Measurements from ENCODE around the gene ACP7.
"Not testable (repeated sequence)": the region's sequence is repeated elsewhere in the genome, so short reads cannot be mapped to it uniquely, and the experiment has no call there.

ACP7 gene

GRCh38 chr19:39110263-39110967 lies 26.2 kb downstream of the ACP7 start:
- no peak for DNase-seq (ENCODE audit: low read depth)

- no peak for DNase-seq (ENCODE audit: low read depth)
Observed at GRCh38 chr19:39111593-39112199, 27.5 kb downstream of the ACP7 start.

GRCh38 chr19:39112338-39112890 lies 28.2 kb downstream of the ACP7 start:
- no peak for DNase-seq (ENCODE audit: low read depth)

GRCh38 chr19:39113199-39113598 lies 29.0 kb downstream of the ACP7 start:
- DNase-seq (ENCODE audit: low read depth) = no peak

GRCh38 chr19:39115105-39115847 lies 31.1 kb downstream of the ACP7 start:
- no peak for DNase-seq (ENCODE audit: low read depth)

GRCh38 chr19:39117023-39117422 lies 32.9 kb downstream of the ACP7 start:
- DNase-seq (ENCODE audit: low read depth) = not testable (repeated sequence)

GRCh38 chr19:39119830-39120229 lies 35.7 kb downstream of the ACP7 start:
- DNase-seq (ENCODE audit: low read depth) = no peak

GRCh38 chr19:39122934-39123731 lies 39.0 kb downstream of the ACP7 start:
- no peak for DNase-seq (ENCODE audit: low read depth)

- DNase-seq (ENCODE audit: low read depth) = no peak
Observed at GRCh38 chr19:39124136-39124764, 40.1 kb downstream of the ACP7 start.

GRCh38 chr19:39125199-39125553 lies 41.0 kb downstream of the ACP7 start:
- no peak for DNase-seq (ENCODE audit: low read depth)

GRCh38 chr19:39125554-39126311 lies 41.6 kb downstream of the ACP7 start, which contains the start of gene PAK4:
Gene PAK4 (plus strand): TSS chr19:39125786. CDS start chr19:39169554, 43,768 bp downstream.
- DNase-seq (ENCODE audit: low read depth) = peak; percentile 96

- DNase-seq (ENCODE audit: low read depth) = peak; percentile 38
Observed at GRCh38 chr19:39126312-39127187, 42.4 kb downstream of the ACP7 start.

- peak; percentile 19 for DNase-seq (ENCODE audit: low read depth)
Observed at GRCh38 chr19:39127812-39128515, 43.8 kb downstream of the ACP7 start.

GRCh38 chr19:39128516-39129079 lies 44.4 kb downstream of the ACP7 start:
- peak; percentile 66 for DNase-seq (ENCODE audit: low read depth)

- no peak for DNase-seq (ENCODE audit: low read depth)
Observed at GRCh38 chr19:39129116-39129515, 44.9 kb downstream of the ACP7 start.

GRCh38 chr19:39130337-39131254 lies 46.4 kb downstream of the ACP7 start:
- DNase-seq (ENCODE audit: low read depth) = no peak

- no peak for DNase-seq (ENCODE audit: low read depth)
Observed at GRCh38 chr19:39131255-39131755, 47.1 kb downstream of the ACP7 start.
